GM18517 (cell line): Measurements from ENCODE around the gene S100A7A.
"Not testable (repeated sequence)": the region's sequence is repeated elsewhere in the genome, so short reads cannot be mapped to it uniquely, and the experiment has no call there.

ENCODE experiments used
- ATAC-seq: cut with Tn5 transposase; IDR thresholded peaks from one replicate; pipeline ENCODE4 v1.9.1; 2021; ENCODE audit warnings: mild to moderate bottlenecking, moderate library complexity; ENCODE audit not compliant: unreplicated experiment

Gene S100A7A

GRCh38 chr1:153422450-153423068, 6.2 kb downstream of the S100A7A start:
- ATAC-seq: no peak

GRCh38 chr1:153426809-153427208, 10.5 kb downstream of the S100A7A start:
- ATAC-seq: no peak

GRCh38 chr1:153428073-153428638, 11.8 kb downstream of the S100A7A start:
- no peak for ATAC-seq

GRCh38 chr1:153428791-153429190, 12.5 kb downstream of the S100A7A start:
- ATAC-seq: no peak

- ATAC-seq: no peak
Measured at GRCh38 chr1:153429266-153430165, 13.2 kb downstream of the S100A7A start.

- ATAC-seq: no peak
Measured at GRCh38 chr1:153430166-153430553, 13.8 kb downstream of the S100A7A start.

- no peak for ATAC-seq
Measured at GRCh38 chr1:153430561-153430960, 14.2 kb downstream of the S100A7A start.

GRCh38 chr1:153431002-153431401, 14.7 kb downstream of the S100A7A start:
- ATAC-seq: no peak

GRCh38 chr1:153431427-153431826, 15.1 kb downstream of the S100A7A start:
- ATAC-seq: no peak

GRCh38 chr1:153431928-153432327, 15.6 kb downstream of the S100A7A start:
- ATAC-seq: no peak

GRCh38 chr1:153432874-153433681, 16.8 kb downstream of the S100A7A start:
- ATAC-seq: no peak

- no peak for ATAC-seq
Measured at GRCh38 chr1:153434746-153435455, 18.6 kb downstream of the S100A7A start.

- no peak for ATAC-seq
Measured at GRCh38 chr1:153437236-153437635, 20.9 kb downstream of the S100A7A start.

- no peak for ATAC-seq
Measured at GRCh38 chr1:153438599-153438998, 22.3 kb downstream of the S100A7A start.

GRCh38 chr1:153439273-153439672, 23.0 kb downstream of the S100A7A start:
- ATAC-seq: no peak

GRCh38 chr1:153441238-153441755, 25.0 kb downstream of the S100A7A start:
- no peak for ATAC-seq

GRCh38 chr1:153443486-153443885, 27.2 kb downstream of the S100A7A start:
- no peak for ATAC-seq

- ATAC-seq: no peak
Measured at GRCh38 chr1:153444078-153444477, 27.8 kb downstream of the S100A7A start.

GRCh38 chr1:153447498-153448170, 31.3 kb downstream of the S100A7A start:
- ATAC-seq: no peak

GRCh38 chr1:153448851-153449250, 32.5 kb downstream of the S100A7A start:
- ATAC-seq: not testable (repeated sequence)
